Prostate gland (tissue), 2 donors: ENCODE measurements around the gene AP2A1. TPM values are rescaled to one million over a fixed set of nuclear protein-coding genes. Genes with fewer than 3 reads are reported as not detected.
"Not testable (repeated sequence)": the region's sequence is repeated elsewhere in the genome, so short reads cannot be mapped to it uniquely, and the experiment has no call there.

Experiments
- DNase-seq: peaks from one replicate; pipeline ENCODE4 v3.0.0-alpha.2; 2019; ENCODE audit warnings: low spot score
- H3K27ac ChIP-seq, 2 donors: fragments of 200-600 bp; sonication (generic); 2 replicates each; pipeline ENCODE4 v1.5.1; 2017 to 2019
- H3K27me3 ChIP-seq: fragments of 200-600 bp; sonication (generic); replicated peaks from 2 replicates; pipeline ENCODE4 v1.5.1; 2019; ENCODE audit not compliant: insufficient read depth
- H3K36me3 ChIP-seq, 2 donors: fragments of 200-600 bp; sonication (generic); 1 replicate in 1 of 2; 2 replicates in 1 of 2; pipeline versions ENCODE4 v1.5.1 to v1.8.1; 2017 to 2019
- H3K4me1 ChIP-seq: fragments of 200-600 bp; sonication (generic); replicated peaks from 2 replicates; pipeline ENCODE4 v1.5.1; 2019
- H3K4me3 ChIP-seq, 2 donors: fragments of 200-600 bp; sonication (generic); 2 replicates each; pipeline ENCODE4 v1.5.1; 2017 to 2019
- H3K9me3 ChIP-seq: fragments of 200-600 bp; sonication (generic); 2 replicates; pipeline ENCODE4 v1.5.1; 2017
- POLR2A ChIP-seq: fragments of 450-650 bp; IDR thresholded peaks from one replicate; pipeline ENCODE4 v1.6.1; 2016; ENCODE audit warnings: antibody characterized with exemption, mild to moderate bottlenecking
- POLR2AphosphoS5 ChIP-seq: sonication (generic); formaldehyde crosslinking; IDR thresholded peaks from one replicate; pipeline ENCODE4 v1.6.1; 2017; ENCODE audit warnings: antibody characterized with exemption
- WGBS: methylation state at CpG from one replicate; pipeline ENCODE4 v1.1.5; 2018; 5-methylcytosine and 5-hydroxymethylcytosine counted together
- intact Hi-C: fragments of 100-400 bp; cut with DNase I; formaldehyde crosslinking; loops from one replicate; pipeline ENCODE4 v1.14.2; 2022
- total RNA-seq, 2 donors: library from RNA; depleted of rRNA; stranded (reverse); fragments of >200 nt; gene quantifications; one replicate each; pipeline ENCODE4 v1.1.0, GENCODE V29; 2016
- TF ChIP-seq, protein P1 (sequence below), 4 experiments: fragments of 200-600 bp in 2 of 4; fragments of 450-650 bp in 2 of 4; sonication (generic) in 2 of 4; IDR thresholded peaks; 1 replicate in 3 of 4; 2 replicates in 1 of 4; pipeline ENCODE4 v1.5.1; 2016 to 2019; ENCODE audit warnings: antibody characterized with exemption in 4 of 4, mild to moderate bottlenecking in 2 of 4, moderate library complexity in 2 of 4

Gene AP2A1
- total RNA-seq: 100 to 1,000 TPM in 1 of 2 donors, 10 to 100 TPM in 1; 62.7 to 252 TPM

DNA sequence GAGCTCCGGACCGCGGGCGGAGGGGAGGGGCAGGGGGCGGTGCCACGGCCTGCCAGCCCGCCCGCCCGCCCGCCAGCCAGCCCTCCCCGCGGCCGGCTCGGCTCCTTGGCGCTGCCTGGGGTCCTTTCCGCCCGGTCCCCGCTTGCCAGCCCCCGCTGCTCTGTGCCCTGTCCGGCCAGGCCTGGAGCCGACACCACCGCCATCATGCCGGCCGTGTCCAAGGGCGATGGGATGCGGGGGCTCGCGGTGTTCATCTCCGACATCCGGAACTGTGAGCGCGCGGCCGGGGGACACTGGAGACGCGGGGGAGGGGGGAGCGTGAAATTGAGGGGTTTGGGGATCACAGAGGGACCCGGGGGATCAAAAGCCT, at the start of gene AP2A1:
Gene AP2A1, plus strand, starts transcription at position 72 of the 370 bp plus-strand sequence. Its CDS starts 133 bp downstream, at position 205.
- Histone ChIP-seq H3K4me1 (peaks cover 10% of the 10 kb centered on the region), H3K27me3 (no peaks in the 10 kb centered on the region), H3K9me3 (no peaks in the 10 kb centered on the region), H3K4me3 (peak within 1 kb of the TSS; percentile 82 to 94), H3K36me3 (no peaks in the 10 kb centered on the region), H3K27ac (peak within 1 kb of the TSS; percentile 82 to 86)
- intact Hi-C loops: loop anchor here (2.0 to 5.0 kb wide), 3 partner anchors 42 to 90 kb away; partner anchors contain the start of genes CPT1C and PRMT1
- DNase-seq: no peak
- WGBS: under 1% methylated on average over 31 of the region's 38 CpGs
- peak; percentile 20 for TF ChIP-seq POLR2A
- TF ChIP-seq POLR2AphosphoS5: no peak

DNA sequence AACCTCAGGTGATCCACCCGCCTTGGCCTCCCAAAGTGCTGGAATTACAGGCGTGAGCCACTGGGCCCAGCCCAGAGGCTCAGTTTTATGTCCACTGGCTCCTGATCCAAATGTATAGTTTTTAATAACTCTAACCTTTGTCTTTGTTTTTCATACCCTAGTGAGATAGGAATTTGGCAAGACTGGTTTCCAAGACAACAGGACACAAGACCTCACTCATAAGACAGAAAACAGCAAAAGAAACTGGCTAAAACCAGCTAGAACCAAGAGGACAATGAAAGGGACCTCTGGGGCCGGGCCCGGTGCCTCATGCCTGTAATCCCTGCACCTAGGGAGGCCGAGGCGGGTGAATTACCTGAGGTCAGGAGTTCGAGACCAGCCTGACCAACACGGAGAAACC, 48.3 kb upstream of the AP2A1 start:
- H3K27ac ChIP-seq: no peak overlapping the region
- no peaks in the 10 kb centered on the region for H3K36me3 ChIP-seq
- WGBS: 71% methylated on average over 8 of the region's 8 CpGs
- intact Hi-C loops: no loop called here
- H3K9me3 ChIP-seq: no peaks in the 10 kb centered on the region
- no peak for DNase-seq
- TF ChIP-seq, protein P1, sequence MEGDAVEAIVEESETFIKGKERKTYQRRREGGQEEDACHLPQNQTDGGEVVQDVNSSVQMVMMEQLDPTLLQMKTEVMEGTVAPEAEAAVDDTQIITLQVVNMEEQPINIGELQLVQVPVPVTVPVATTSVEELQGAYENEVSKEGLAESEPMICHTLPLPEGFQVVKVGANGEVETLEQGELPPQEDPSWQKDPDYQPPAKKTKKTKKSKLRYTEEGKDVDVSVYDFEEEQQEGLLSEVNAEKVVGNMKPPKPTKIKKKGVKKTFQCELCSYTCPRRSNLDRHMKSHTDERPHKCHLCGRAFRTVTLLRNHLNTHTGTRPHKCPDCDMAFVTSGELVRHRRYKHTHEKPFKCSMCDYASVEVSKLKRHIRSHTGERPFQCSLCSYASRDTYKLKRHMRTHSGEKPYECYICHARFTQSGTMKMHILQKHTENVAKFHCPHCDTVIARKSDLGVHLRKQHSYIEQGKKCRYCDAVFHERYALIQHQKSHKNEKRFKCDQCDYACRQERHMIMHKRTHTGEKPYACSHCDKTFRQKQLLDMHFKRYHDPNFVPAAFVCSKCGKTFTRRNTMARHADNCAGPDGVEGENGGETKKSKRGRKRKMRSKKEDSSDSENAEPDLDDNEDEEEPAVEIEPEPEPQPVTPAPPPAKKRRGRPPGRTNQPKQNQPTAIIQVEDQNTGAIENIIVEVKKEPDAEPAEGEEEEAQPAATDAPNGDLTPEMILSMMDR (IDR thresholded peaks at IDR 0.05): no peak
- no peak for TF ChIP-seq POLR2AphosphoS5
- TF ChIP-seq POLR2A: no peak
- no peaks in the 10 kb centered on the region for H3K4me1 ChIP-seq
- H3K4me3 ChIP-seq: no peak overlapping the region
- H3K27me3 ChIP-seq: no peaks in the 10 kb centered on the region

DNA sequence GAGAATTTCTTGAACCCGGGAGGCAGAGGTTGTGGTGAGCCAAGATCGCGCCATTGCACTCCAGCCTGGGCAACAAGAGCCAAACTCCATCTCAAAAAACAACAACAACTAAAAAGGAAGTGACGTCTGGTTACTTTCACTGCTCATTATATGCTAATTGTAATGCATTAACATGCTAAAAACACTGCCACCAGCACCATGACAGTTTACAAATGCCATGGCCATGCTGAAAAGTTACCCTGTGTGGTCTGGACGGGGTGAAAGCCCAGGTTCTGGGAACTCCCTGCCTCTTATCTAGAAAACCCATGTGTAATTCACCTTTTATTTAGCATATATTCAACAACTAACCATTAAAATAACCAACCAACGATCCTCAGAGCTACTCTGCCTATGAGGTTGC, 47.8 kb upstream of the AP2A1 start:
- WGBS: 75% methylated on average over 6 of the region's 6 CpGs
- DNase-seq: no peak
- Histone ChIP-seq H3K4me3 (no peak overlapping the region), H3K27me3 (no peaks in the 10 kb centered on the region), H3K4me1 (no peaks in the 10 kb centered on the region), H3K36me3 (no peaks in the 10 kb centered on the region), H3K27ac (no peak overlapping the region), H3K9me3 (no peaks in the 10 kb centered on the region)
- TF ChIP-seq POLR2AphosphoS5 (no peak), POLR2A (no peak)
- TF ChIP-seq, protein P1 (IDR thresholded peaks at IDR 0.05): no peak
- intact Hi-C loops: no loop called here

DNA sequence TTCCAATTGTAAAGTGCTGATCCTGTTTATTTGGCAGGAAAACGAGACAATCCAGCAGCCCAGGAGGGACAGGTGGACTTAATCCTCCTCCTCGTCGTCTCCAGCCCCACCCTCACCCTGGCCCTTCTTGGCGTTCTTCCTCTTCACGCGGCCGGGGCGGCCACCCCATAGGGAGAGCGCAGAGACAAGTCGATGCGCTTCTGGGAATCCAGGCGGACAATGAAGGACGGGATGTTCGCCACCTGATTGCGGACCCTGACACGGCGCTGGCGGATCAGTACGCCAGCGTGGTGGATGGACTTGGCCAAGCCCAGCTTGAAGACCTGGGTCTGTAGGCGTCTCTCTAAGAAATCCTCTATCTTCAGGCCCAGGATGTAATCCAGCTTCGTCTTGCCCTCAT, 47.4 kb upstream of the AP2A1 start:
- H3K27me3 ChIP-seq, H3K9me3 ChIP-seq, H3K4me1 ChIP-seq, DNase-seq, H3K4me3 ChIP-seq, intact Hi-C loops, H3K27ac ChIP-seq, H3K36me3 ChIP-seq: not testable (repeated sequence)
- 72% methylated on average over 22 of the region's 22 CpGs for WGBS

- 43% methylated on average over 23 of the region's 23 CpGs for WGBS
- TF ChIP-seq POLR2A (no peak), POLR2AphosphoS5 (no peak)
- TF ChIP-seq, protein P1 (IDR thresholded peaks at IDR 0.05): no peak
- H3K36me3 ChIP-seq: no peaks in the 10 kb centered on the region
- H3K4me3 ChIP-seq: no peak overlapping the region
- DNase-seq: no peak
- H3K4me1 ChIP-seq: no peaks in the 10 kb centered on the region
- H3K27me3 ChIP-seq: no peaks in the 10 kb centered on the region
- H3K27ac ChIP-seq: peak overlapping the region in 1 of 2 donors; percentile 11
- H3K9me3 ChIP-seq: no peaks in the 10 kb centered on the region
- intact Hi-C loops: no loop called here
Measured at GRCh38 chr19:49727217-49728030, 39.4 kb upstream of the AP2A1 start.

DNA sequence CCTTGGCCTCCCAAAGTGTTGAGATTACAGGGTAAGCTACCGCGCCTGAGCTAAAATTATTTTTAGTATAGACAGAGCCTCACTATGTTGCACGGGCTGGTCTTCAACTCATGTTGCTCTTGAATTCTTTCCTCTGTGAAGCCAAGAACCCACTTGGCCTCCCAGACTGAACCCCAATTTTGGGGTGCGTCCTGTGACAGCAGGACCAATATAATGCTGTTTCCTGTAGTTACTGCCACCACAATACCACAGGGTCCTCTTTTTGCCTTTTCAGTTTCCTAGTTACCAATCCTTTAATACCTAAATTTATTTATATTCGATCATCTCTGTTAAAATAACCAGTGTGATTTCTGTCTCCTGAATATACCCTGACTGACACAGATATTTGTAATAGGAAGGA, 36.6 kb upstream of the AP2A1 start:
- no peaks in the 10 kb centered on the region for H3K9me3 ChIP-seq
- intact Hi-C loops: no loop called here
- no peak overlapping the region for H3K27ac ChIP-seq
- H3K4me3 ChIP-seq: no peak overlapping the region
- H3K36me3 ChIP-seq: no peaks in the 10 kb centered on the region
- no peak for TF ChIP-seq POLR2AphosphoS5
- TF ChIP-seq, protein P1 (IDR thresholded peaks at IDR 0.05): no peak
- no peak for TF ChIP-seq POLR2A
- H3K27me3 ChIP-seq: no peaks in the 10 kb centered on the region
- H3K4me1 ChIP-seq: no peaks in the 10 kb centered on the region
- DNase-seq: no peak
- WGBS: 90% methylated on average over 5 of the region's 5 CpGs
